PC-9 (cell line): ENCODE results near the gene KRTAP5-11. TPM values are rescaled to one million over a fixed set of nuclear protein-coding genes. Genes with fewer than 3 reads are reported as not detected.
"Not testable (repeated sequence)": the region's sequence is repeated elsewhere in the genome, so short reads cannot be mapped to it uniquely, and the experiment has no call there.

Experiments
- BruUV-seq: library from RNA; stranded (reverse); fragments of 400-500 nt; replicated peaks from 2 replicates; lab custom pipeline; 2021; lab: Mats Ljungman, UMichigan
- CTCF ChIA-PET: fragments of 300-600 bp; sonication (Branson Sonifier 250); formaldehyde crosslinking; loops from one replicate; lab custom pipeline; 2022; ENCODE audit warnings: antibody characterized with exemption; lab: Charles Lee
- POLR2A ChIA-PET: fragments of 300-600 bp; sonication (Branson Sonifier 250); formaldehyde crosslinking; loops from one replicate; lab custom pipeline; 2022; ENCODE audit warnings: antibody characterized with exemption; ENCODE audit not compliant: unreplicated experiment; lab: Charles Lee
- DNase-seq, 2 experiments: peaks; one replicate each; pipeline versions ENCODE4 v3.0.0 to v3.0.0-alpha.2; 2015 to 2022; ENCODE audit warnings: mixed read lengths in 1 of 2
- H2AFZ ChIP-seq: fragments of 200-600 bp; sonication (generic); 2 replicates; pipeline ENCODE4 v1.8.1; 2017; ENCODE audit warnings: antibody characterized with exemption
- H3F3A ChIP-seq: fragments of 200-600 bp; sonication (generic); 2 replicates; pipeline ENCODE4 v1.8.1; 2017; ENCODE audit warnings: antibody characterized with exemption, mild to moderate bottlenecking, low read depth; ENCODE audit not compliant: insufficient read depth
- H3K27ac ChIP-seq: fragments of 200-600 bp; sonication (generic); 2 replicates; pipeline ENCODE4 v1.6.1; 2016; ENCODE audit warnings: mixed run types
- H3K27me3 ChIP-seq: fragments of 200-600 bp; sonication (generic); 2 replicates; pipeline ENCODE4 v1.6.1; 2016; ENCODE audit warnings: low read depth, mixed run types; ENCODE audit not compliant: insufficient read depth
- H3K36me3 ChIP-seq: fragments of 200-600 bp; sonication (generic); 2 replicates; pipeline ENCODE4 v1.6.1; 2016; ENCODE audit warnings: low read depth, mixed run types
- H3K4me1 ChIP-seq: fragments of 200-600 bp; sonication (generic); replicated peaks from 2 replicates; pipeline ENCODE4 v1.6.1; 2016; ENCODE audit warnings: mixed run types; ENCODE audit not compliant: insufficient read depth
- H3K4me2 ChIP-seq: fragments of 200-600 bp; sonication (generic); 2 replicates; pipeline ENCODE4 v1.6.1; 2017; ENCODE audit warnings: mixed run types
- H3K4me3 ChIP-seq: fragments of 200-600 bp; sonication (generic); 2 replicates; pipeline ENCODE4 v1.6.1; 2016; ENCODE audit warnings: mixed run types
- H3K79me2 ChIP-seq: fragments of 200-600 bp; sonication (generic); 2 replicates; pipeline ENCODE4 v1.6.1; 2017; ENCODE audit warnings: low read depth, mixed run types
- H3K9me2 ChIP-seq: fragments of 200-600 bp; sonication (generic); 2 replicates; pipeline ENCODE4 v1.8.1; 2017; ENCODE audit warnings: mild to moderate bottlenecking; ENCODE audit not compliant: insufficient read depth
- H3K9me3 ChIP-seq: fragments of 200-600 bp; sonication (generic); 2 replicates; pipeline ENCODE4 v1.8.1; 2016; ENCODE audit warnings: low read depth; ENCODE audit not compliant: insufficient read depth
- H4K20me1 ChIP-seq: fragments of 200-600 bp; sonication (generic); 2 replicates; pipeline ENCODE4 v1.8.1; 2017; ENCODE audit not compliant: insufficient read depth
- intact Hi-C: fragments of 100-400 bp; cut with micrococcal nuclease; formaldehyde crosslinking; loops from one replicate; pipeline ENCODE4 v1.10.0; 2022; ENCODE audit not compliant: unreplicated experiment
- total RNA-seq: library from RNA; stranded (reverse); gene quantifications from 2 replicates; pipeline ENCODE4 v1.2.3, GENCODE V29; 2021

The KRTAP5-11 gene
- total RNA-seq, 1 experiment from 2014 or later = not detected

DNA sequence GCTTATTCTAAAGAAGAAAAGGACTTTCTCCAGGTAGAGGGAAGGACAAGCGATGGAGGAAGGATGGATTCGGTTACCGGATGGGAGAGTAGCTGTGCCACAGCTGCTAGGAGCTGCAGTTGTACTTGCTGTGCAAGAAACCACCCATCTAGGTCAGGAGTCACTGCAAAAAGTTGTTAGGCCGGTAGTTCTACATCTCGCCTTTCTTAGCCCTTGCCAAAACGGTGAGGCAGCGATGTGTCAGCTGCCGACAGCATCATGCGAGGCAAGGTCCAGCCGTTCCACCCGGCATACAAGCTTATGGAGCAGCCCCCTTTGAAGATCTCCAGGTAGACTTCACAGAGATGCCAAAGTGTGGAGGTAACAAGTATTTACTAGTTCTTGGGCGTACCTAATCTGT lies 32.3 kb upstream of the KRTAP5-11 start:
- H3K4me2 ChIP-seq = peak overlapping the region; percentile 83
- peaks cover 18% of the 10 kb centered on the region for H3F3A ChIP-seq
- H3K36me3 ChIP-seq, H3K27me3 ChIP-seq, H4K20me1 ChIP-seq, CTCF ChIA-PET, BruUV-seq, H3K9me3 ChIP-seq, POLR2A ChIA-PET, H3K79me2 ChIP-seq, H3K9me2 ChIP-seq: not testable (repeated sequence)
- DNase-seq = peak; percentile 86 to 97
- H3K4me3 ChIP-seq = peak overlapping the region; percentile 39; the same call in 1 of the 2 replicates
- peak overlapping the region; percentile 55 for H3K27ac ChIP-seq
- intact Hi-C loops = loop anchor here (10.0 kb wide), 1 partner anchor 820 kb away; the partner anchor contains the start of gene CLPB
- peaks cover 47% of the 10 kb centered on the region for H3K4me1 ChIP-seq
- H2AFZ ChIP-seq = 0 out of 2 replicates have a peak overlapping the region, but pooled peaks have one; percentile 33

DNA sequence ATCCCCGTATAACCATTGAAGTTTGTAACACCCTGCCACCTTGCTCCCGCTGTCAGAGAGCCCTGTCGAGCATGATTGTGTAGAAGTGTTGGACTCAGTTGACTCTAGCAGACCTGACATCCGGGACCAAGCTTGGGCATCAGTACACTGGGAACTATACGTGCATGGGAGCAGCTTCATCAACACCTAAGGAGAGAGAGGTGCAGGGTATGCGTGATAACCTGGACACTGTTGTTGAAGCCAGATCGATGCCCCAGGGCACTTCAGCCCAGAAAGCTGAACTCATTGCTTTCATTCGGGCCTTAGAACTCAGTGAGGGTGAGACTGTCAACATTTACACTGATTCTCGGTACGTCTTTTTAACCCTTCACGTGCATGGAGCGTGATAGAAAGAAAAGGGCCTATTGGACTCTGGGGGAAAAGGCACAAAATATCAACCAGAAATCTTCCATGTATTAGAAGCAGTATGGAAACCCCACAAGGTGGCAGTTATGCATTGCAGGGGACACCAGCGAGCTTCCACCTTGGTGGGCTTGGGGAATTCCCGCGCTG lies 31.8 kb upstream of the KRTAP5-11 start:
- H4K20me1 ChIP-seq, H3K27me3 ChIP-seq, H2AFZ ChIP-seq, H3K9me3 ChIP-seq, DNase-seq, H3K79me2 ChIP-seq, H3K36me3 ChIP-seq, POLR2A ChIA-PET, BruUV-seq, CTCF ChIA-PET, H3K9me2 ChIP-seq: not testable (repeated sequence)
- peak overlapping the region; percentile 83 for H3K4me2 ChIP-seq
- peak overlapping the region; percentile 55 for H3K27ac ChIP-seq
- intact Hi-C loops = loop anchor here (10.0 kb wide), 1 partner anchor 820 kb away; the partner anchor contains the start of gene CLPB
- H3K4me1 ChIP-seq = peaks cover 47% of the 10 kb centered on the region
- peak overlapping the region; percentile 39; the same call in 1 of the 2 replicates for H3K4me3 ChIP-seq
- peaks cover 18% of the 10 kb centered on the region for H3F3A ChIP-seq

DNA sequence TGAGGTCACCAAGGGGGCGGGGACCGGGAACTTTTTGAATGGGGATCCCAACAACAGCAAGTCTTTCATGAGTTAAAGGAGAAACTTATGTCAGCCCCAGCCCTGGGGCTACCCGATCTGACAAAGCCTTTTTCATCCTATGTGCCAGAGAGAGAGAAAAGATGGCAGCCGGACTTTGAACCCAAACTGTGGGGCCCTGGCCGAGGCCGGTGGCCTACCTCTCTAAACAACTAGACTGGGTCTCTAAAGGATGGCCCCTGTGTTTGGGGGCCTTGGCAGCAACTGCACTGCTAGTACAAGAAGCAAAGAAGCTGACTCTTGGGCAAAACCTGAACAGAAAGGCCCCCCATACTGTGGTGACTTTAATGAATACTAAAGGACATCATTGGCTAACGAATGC lies 31.3 kb upstream of the KRTAP5-11 start:
- H3K27me3 ChIP-seq, DNase-seq, H3K4me3 ChIP-seq, H3K79me2 ChIP-seq, CTCF ChIA-PET, H3K9me3 ChIP-seq, H2AFZ ChIP-seq, POLR2A ChIA-PET, H3K9me2 ChIP-seq, H4K20me1 ChIP-seq, H3K36me3 ChIP-seq, BruUV-seq, H3K27ac ChIP-seq: not testable (repeated sequence)
- Histone ChIP-seq H3K4me2 (peak overlapping the region; percentile 83; the same call in 1 of the 2 replicates), H3F3A (peaks cover 18% of the 10 kb centered on the region), H3K4me1 (peaks cover 47% of the 10 kb centered on the region)
- intact Hi-C loops = loop anchor here (10.0 kb wide), 1 partner anchor 821 kb away; the partner anchor contains the start of gene CLPB

DNA sequence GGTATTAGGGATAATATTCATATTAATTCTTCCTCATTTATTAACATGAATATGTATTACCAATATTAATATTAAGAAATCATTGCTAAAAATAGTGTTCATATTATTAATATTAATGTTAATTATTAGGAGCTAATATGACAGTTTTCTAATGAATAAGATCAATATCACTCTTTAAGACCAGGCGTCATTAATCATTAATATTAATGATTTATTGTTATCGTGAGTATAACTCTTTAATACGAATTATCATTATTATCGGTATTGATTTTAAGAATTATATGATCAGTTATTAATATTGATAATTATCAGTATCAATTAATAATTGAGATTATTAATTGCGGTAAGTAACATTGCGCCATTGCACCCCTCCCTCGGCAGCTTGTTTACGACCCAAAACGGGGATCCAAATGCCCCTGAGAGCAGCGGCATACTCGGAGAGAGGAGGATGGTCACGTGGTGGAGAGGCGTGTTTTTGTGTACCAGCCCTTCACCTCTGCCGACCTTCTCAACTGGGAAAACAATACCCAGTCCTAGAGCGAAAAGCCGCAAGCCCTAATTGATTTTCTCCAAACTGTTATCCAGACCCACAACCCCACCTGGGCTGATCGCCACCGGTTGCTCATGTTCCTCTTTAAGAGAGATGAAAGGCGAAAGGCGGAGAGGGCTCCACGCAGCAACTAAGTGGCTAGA lies 28.7 kb upstream of the KRTAP5-11 start:
- Histone ChIP-seq H3K4me1 (peaks cover 36% of the 10 kb centered on the region), H3F3A (peaks cover 16% of the 10 kb centered on the region)
- H3K36me3 ChIP-seq, H3K4me2 ChIP-seq, H3K9me2 ChIP-seq, H4K20me1 ChIP-seq, H3K9me3 ChIP-seq, POLR2A ChIA-PET, DNase-seq, CTCF ChIA-PET, H2AFZ ChIP-seq, H3K4me3 ChIP-seq, BruUV-seq, H3K27me3 ChIP-seq, H3K27ac ChIP-seq, H3K79me2 ChIP-seq: not testable (repeated sequence)
- intact Hi-C loops = loop anchor here (10.0 kb wide), 1 partner anchor 823 kb away; the partner anchor contains the start of gene CLPB

DNA sequence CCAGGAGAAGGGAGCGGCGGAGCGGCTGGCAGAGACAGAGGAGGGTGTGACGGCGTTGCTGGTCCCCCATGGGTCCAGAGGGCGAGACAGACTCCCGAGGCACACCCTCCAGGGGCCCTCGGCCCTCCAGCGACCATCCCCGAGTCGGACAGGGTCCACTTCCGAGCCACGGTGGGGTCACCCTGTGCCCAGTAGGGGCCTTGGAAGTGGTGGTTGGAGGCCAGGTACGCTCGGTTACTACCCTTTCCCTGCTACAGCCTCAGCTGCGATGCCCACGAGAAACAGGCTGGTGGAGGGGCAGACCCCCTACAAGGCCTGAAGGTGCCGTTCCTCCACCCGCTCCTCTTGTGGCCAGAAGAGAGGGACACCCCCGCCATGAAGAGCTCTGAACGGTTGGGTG lies 25.6 kb upstream of the KRTAP5-11 start:
- H3K79me2 ChIP-seq, POLR2A ChIA-PET, BruUV-seq, H3K4me1 ChIP-seq, H3F3A ChIP-seq, H2AFZ ChIP-seq, H3K4me2 ChIP-seq, H4K20me1 ChIP-seq, intact Hi-C loops, H3K4me3 ChIP-seq, H3K9me2 ChIP-seq, H3K27me3 ChIP-seq, H3K27ac ChIP-seq, CTCF ChIA-PET, H3K36me3 ChIP-seq, H3K9me3 ChIP-seq, DNase-seq: not testable (repeated sequence)

DNA sequence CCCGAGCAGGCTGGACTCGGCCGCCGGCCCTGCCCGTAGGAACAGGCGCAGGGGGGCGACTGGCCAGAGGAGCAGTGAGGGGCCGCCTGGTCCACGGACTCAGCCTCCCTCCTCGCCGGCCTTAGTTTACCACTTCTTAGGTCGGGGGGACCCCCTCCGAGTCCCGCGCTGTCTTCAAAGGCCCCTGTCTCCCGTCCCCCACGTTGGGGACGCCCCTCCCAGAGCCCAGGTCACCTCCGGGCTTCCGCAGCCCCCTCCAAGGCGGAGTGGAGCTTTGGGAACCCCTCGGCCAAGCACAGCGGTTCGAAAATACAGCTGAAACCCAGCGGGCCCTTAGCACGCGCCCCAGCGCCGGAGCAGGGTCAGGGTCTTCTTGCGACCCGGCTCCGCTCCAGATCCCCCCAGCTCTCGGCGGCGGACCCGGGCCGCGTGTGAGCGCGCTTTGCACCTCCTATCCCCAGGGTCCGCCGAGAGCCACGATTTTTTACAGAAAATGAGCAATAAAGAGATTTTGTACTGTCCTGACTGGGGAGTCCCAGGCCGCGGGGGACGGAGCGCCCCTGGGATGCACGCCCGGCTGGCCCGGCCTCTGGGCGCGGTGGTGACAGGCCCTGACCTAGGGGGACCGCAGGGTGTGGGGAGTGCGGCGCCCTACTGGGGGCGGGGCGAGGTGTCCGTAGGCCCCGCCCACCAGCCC lies 25.0 kb upstream of the KRTAP5-11 start:
- intact Hi-C loops, DNase-seq, H3K36me3 ChIP-seq, H3K9me3 ChIP-seq, BruUV-seq, H2AFZ ChIP-seq, H3F3A ChIP-seq, H3K9me2 ChIP-seq, H3K4me1 ChIP-seq, H3K4me2 ChIP-seq, H3K27me3 ChIP-seq, H3K27ac ChIP-seq, H3K4me3 ChIP-seq, H4K20me1 ChIP-seq, POLR2A ChIA-PET, H3K79me2 ChIP-seq: not testable (repeated sequence)
- CTCF ChIA-PET = interaction anchor here (0.6 kb wide), 1 partner anchor 216 kb away, joined by 4 read pairs; no protein-coding TSS in a partner anchor
